ENCODE data around the gene CCDC183.

- no peak for TF ChIP-seq CTCF (conservative IDR thresholded peaks at IDR 0.05)
- TF ChIP-seq ZFX (IDR thresholded peaks at IDR 0.05): no peak
Measured at GRCh38 chr9:136823136-136824046, 27.3 kb downstream of the CCDC183 start.

All from C4-2B (cell line).